ENCODE measurements around the gene MAP3K7CL. TPM values are rescaled to one million over a fixed set of nuclear protein-coding genes. Genes with fewer than 3 reads are reported as not detected.

MAP3K7CL gene
- polyA plus RNA-seq, 1 donor (not counting 4 experiments of a cell fraction or from before 2014, with no cell fraction given): 17.3 TPM

DNA sequence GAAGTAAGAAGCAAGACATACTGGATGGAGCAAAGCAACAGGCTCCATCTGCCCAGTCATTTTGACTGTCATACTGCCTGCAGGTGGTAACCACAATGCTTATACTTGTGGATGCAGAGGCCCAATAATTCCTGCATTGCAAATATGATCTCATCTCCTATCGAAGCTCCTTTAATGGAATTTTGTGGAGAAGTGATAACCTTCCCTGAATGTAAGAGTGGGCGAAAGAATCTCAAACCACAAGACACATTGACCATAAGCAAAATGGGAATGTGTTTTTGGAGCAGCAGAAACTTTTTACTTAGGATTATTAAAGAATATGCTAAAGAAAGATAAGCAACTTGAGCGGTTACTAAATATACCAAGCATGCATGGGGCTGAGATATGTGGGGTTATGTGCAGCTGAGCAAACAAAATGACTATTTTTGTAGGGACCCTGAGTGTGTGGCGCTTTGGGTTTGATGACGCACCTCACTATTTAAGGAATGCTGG is 90.9 kb downstream of the MAP3K7CL start:
- peaks cover 16% of the 10 kb centered on the region for H3K4me1 ChIP-seq (ENCODE audit: control insufficient read depth, extremely low read depth, insufficient read depth, low read length)
- TF ChIP-seq EZH2 (IDR thresholded peaks at IDR 0.05; ENCODE audit: low read length) (no peak), CTCF (optimal IDR thresholded peaks at IDR 0.05 in 1 of 3, IDR thresholded peaks at IDR 0.05 in 1 of 3, conservative IDR thresholded peaks at IDR 0.05 in 1 of 3; ENCODE audit: extremely low read depth in 1 of 3, insufficient read depth in 2 of 3, low read length in 3 of 3) (no peak)
- FAIRE-seq (no peak), DNase-seq (ENCODE audit: low read depth, low spot score) (no peak)
- H2AFZ ChIP-seq (ENCODE audit: control insufficient read depth, low read length): no peak overlapping the region
- H3K9ac ChIP-seq (ENCODE audit: control insufficient read depth, extremely low read depth, insufficient read depth, low read length): no peak overlapping the region
- no peaks in the 10 kb centered on the region for H3K36me3 ChIP-seq (ENCODE audit: control insufficient read depth in 2 of 2, extremely low read depth in 1 of 2, insufficient read depth in 2 of 2, low read length in 2 of 2)
- no peak overlapping the region for H3K4me3 ChIP-seq (ENCODE audit: control insufficient read depth in 2 of 3, extremely low read depth in 1 of 3, insufficient read depth in 2 of 3, low read depth in 1 of 3, low read length in 3 of 3)
- no peak overlapping the region for H3K27ac ChIP-seq (ENCODE audit: control insufficient read depth, insufficient read depth, low read length)
- H4K20me1 ChIP-seq (ENCODE audit: control insufficient read depth, extremely low read depth, insufficient read depth, low read length): no peaks in the 10 kb centered on the region
- dilution Hi-C loops (cut with MboI; ENCODE audit: extremely low pct_ligation_motif_present, low sequenced_read_pairs): no loop called here
- no peaks in the 10 kb centered on the region for H3K9me3 ChIP-seq (ENCODE audit: control insufficient read depth, low read depth, low read length)
- no peaks in the 10 kb centered on the region for H3K9me1 ChIP-seq (ENCODE audit: control insufficient read depth, extremely low read depth, insufficient read depth, low read length)
- H3K4me2 ChIP-seq (ENCODE audit: control insufficient read depth, extremely low read depth, insufficient read depth, low read depth, low read length): no peak overlapping the region
- H3K79me2 ChIP-seq (ENCODE audit: control insufficient read depth, insufficient read depth, low read length): no peaks in the 10 kb centered on the region
- no peaks in the 10 kb centered on the region for H3K27me3 ChIP-seq (ENCODE audit: control insufficient read depth, extremely low read depth, insufficient read depth, low read length)

- no peak for FAIRE-seq
These were observed 93.6 kb downstream of the MAP3K7CL start for GRCh38 chr21:29224006-29224405.

More at GRCh38 chr21:29224006-29224405, 93.6 kb downstream of the MAP3K7CL start:
- no peak overlapping the region for H3K9ac ChIP-seq (ENCODE audit: control insufficient read depth, extremely low read depth, insufficient read depth, low read length)
- no peaks in the 10 kb centered on the region for H3K9me3 ChIP-seq (ENCODE audit: control insufficient read depth, low read depth, low read length)
- H3K4me3 ChIP-seq (ENCODE audit: control insufficient read depth in 2 of 3, extremely low read depth in 1 of 3, insufficient read depth in 2 of 3, low read depth in 1 of 3, low read length in 3 of 3): no peak overlapping the region
- H4K20me1 ChIP-seq (ENCODE audit: control insufficient read depth, extremely low read depth, insufficient read depth, low read length): no peaks in the 10 kb centered on the region
- H3K79me2 ChIP-seq (ENCODE audit: control insufficient read depth, insufficient read depth, low read length): no peaks in the 10 kb centered on the region
- no peak for DNase-seq (ENCODE audit: low read depth, low spot score)
- peaks cover 7% of the 10 kb centered on the region for H3K4me1 ChIP-seq (ENCODE audit: control insufficient read depth, extremely low read depth, insufficient read depth, low read length)
- no peak overlapping the region for H3K27ac ChIP-seq (ENCODE audit: control insufficient read depth, insufficient read depth, low read length)
- no peaks in the 10 kb centered on the region for H3K36me3 ChIP-seq (ENCODE audit: control insufficient read depth in 2 of 2, extremely low read depth in 1 of 2, insufficient read depth in 2 of 2, low read length in 2 of 2)
- no peak overlapping the region for H3K4me2 ChIP-seq (ENCODE audit: control insufficient read depth, extremely low read depth, insufficient read depth, low read depth, low read length)
- no peak for TF ChIP-seq EZH2 (IDR thresholded peaks at IDR 0.05; ENCODE audit: low read length)
- no peak for TF ChIP-seq CTCF (optimal IDR thresholded peaks at IDR 0.05 in 1 of 3, IDR thresholded peaks at IDR 0.05 in 1 of 3, conservative IDR thresholded peaks at IDR 0.05 in 1 of 3; ENCODE audit: extremely low read depth in 1 of 3, insufficient read depth in 2 of 3, low read length in 3 of 3)
- dilution Hi-C loops (cut with MboI; ENCODE audit: extremely low pct_ligation_motif_present, low sequenced_read_pairs): no loop called here
- no peaks in the 10 kb centered on the region for H3K9me1 ChIP-seq (ENCODE audit: control insufficient read depth, extremely low read depth, insufficient read depth, low read length)
- no peak overlapping the region for H2AFZ ChIP-seq (ENCODE audit: control insufficient read depth, low read length)
- no peaks in the 10 kb centered on the region for H3K27me3 ChIP-seq (ENCODE audit: control insufficient read depth, extremely low read depth, insufficient read depth, low read length)

Small RNAs within 50 kb of the gene (small RNA-seq; reads per million reads assigned to genes)
- gene RF00012 (ENCODE audit: insufficient read length in 3 of 3, low read depth in 3 of 3, low replicate concordance in 1 of 3): 0 reads per million in 3 experiments
- gene RF00019 (ENCODE audit: insufficient read length in 3 of 3, low read depth in 3 of 3, low replicate concordance in 1 of 3): 0 reads per million in 3 experiments

Other genes starting within 250 kb of the MAP3K7CL start
- gene LTN1, start 137.8 kb upstream of the MAP3K7CL start, polyA plus RNA-seq: 8.6 to 15.8 TPM (median 13.2 TPM) in 3 replicates
- 18.1 to 26.2 TPM (median 20.1 TPM) in 3 replicates for gene RWDD2B, start 111.3 kb upstream of the MAP3K7CL start, polyA plus RNA-seq
- gene USP16, start 106.0 kb upstream of the MAP3K7CL start, polyA plus RNA-seq: 12.7 to 26.7 TPM (median 16.3 TPM) in 3 replicates
- 150 to 281 TPM (median 199 TPM) in 3 replicates for gene CCT8, start 57.0 kb upstream of the MAP3K7CL start, polyA plus RNA-seq
- gene BACH1, start 168.3 kb downstream of the MAP3K7CL start, polyA plus RNA-seq: 25.2 to 33.1 TPM (median 25.8 TPM) in 3 replicates

All from keratinocyte (primary cell).